D341Med (cell line): ENCODE data around the gene SCLY.

Source experiments
- DNase-seq: peaks from one replicate; pipeline ENCODE4 v3.0.0; 2012; ENCODE audit warnings: low spot score

Gene SCLY

GRCh38 chr2:238069877-238070276 lies 9.1 kb downstream of the SCLY start:
- DNase-seq = no peak

- DNase-seq = no peak
Measured at GRCh38 chr2:238075397-238075796, 14.6 kb downstream of the SCLY start.

- DNase-seq = no peak
Measured at GRCh38 chr2:238077292-238077691, 16.5 kb downstream of the SCLY start.

- no peak for DNase-seq
Measured at GRCh38 chr2:238079874-238080327, 19.1 kb downstream of the SCLY start.

GRCh38 chr2:238080518-238080917 lies 19.7 kb downstream of the SCLY start:
- no peak for DNase-seq

- no peak for DNase-seq
Measured at GRCh38 chr2:238081150-238081549, 20.3 kb downstream of the SCLY start.

GRCh38 chr2:238081561-238081960 lies 20.8 kb downstream of the SCLY start:
- DNase-seq = no peak

- no peak for DNase-seq
Measured at GRCh38 chr2:238082151-238082550, 21.4 kb downstream of the SCLY start.

- no peak for DNase-seq
Measured at GRCh38 chr2:238082827-238083226, 22.0 kb downstream of the SCLY start.

GRCh38 chr2:238083919-238084318 lies 23.1 kb downstream of the SCLY start:
- DNase-seq = no peak

- DNase-seq = no peak
Measured at GRCh38 chr2:238084761-238085160, 24.0 kb downstream of the SCLY start.

- DNase-seq = no peak
Measured at GRCh38 chr2:238085899-238086298, 25.1 kb downstream of the SCLY start.

GRCh38 chr2:238087211-238087610 lies 26.4 kb downstream of the SCLY start:
- DNase-seq = no peak

- no peak for DNase-seq
Measured at GRCh38 chr2:238090887-238091286, 30.1 kb downstream of the SCLY start.

GRCh38 chr2:238091436-238092060 lies 30.7 kb downstream of the SCLY start:
- peak; percentile 11 for DNase-seq

- DNase-seq = peak; percentile 22
Measured at GRCh38 chr2:238092486-238093035, 31.8 kb downstream of the SCLY start.

- DNase-seq = peak; percentile 21
Measured at GRCh38 chr2:238093181-238094140, 32.7 kb downstream of the SCLY start.

GRCh38 chr2:238094438-238095022 lies 33.7 kb downstream of the SCLY start:
- peak; percentile 21 for DNase-seq

GRCh38 chr2:238095143-238095542 lies 34.3 kb downstream of the SCLY start:
- no peak for DNase-seq

GRCh38 chr2:238096311-238097011 lies 35.7 kb downstream of the SCLY start:
- DNase-seq = peak; percentile 26

- peak; percentile 26 for DNase-seq
Measured at GRCh38 chr2:238097201-238097987, 36.6 kb downstream of the SCLY start.
